LNCaP clone FGC (cell line): ENCODE measurements around the gene MC2R.

Experiments used
- DNase-seq: peaks from one replicate; pipeline ENCODE4 v3.0.0-alpha.2; 2011; ENCODE audit warnings: low read depth
- H3K4me3 ChIP-seq: 2 replicates; pipeline ENCODE4 v1.5.1; 2011; ENCODE audit warnings: mild to moderate bottlenecking, low read depth, low read length, control low read depth
- CTCF ChIP-seq: IDR thresholded peaks from 2 replicates; pipeline ENCODE4 v1.5.1; 2012; ENCODE audit warnings: mild to moderate bottlenecking; ENCODE audit not compliant: control insufficient read depth, insufficient read depth; ENCODE audit errors: extremely low read depth

MC2R gene

DNA sequence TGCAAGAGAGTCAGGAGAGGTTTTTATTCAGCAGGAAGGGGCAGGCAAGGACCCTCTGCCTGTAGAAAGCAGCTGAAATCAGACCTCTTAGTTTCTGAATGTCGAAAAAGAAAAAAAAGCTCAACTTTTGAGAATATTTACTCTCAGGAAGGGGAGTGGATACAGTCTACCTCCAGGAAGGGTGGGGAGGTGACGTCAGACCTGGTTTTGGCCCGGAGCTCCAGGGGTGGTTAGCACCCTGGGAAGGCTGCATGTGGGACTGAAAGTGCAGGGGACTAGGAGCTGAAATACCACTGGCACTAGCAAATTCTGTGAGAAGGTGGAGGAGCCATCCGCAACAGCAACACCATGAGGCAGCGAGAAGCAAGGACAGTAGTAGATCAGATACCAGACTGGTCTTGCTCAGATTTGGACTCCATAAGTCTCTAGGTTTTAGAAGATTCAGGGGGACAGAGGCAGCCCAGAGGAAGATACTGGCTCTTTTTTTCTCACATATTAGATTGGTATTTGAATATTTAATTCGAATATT is 19.8 kb downstream of the MC2R start:
- TF ChIP-seq CTCF = no peak
- DNase-seq = no peak
- H3K4me3 ChIP-seq = no peak overlapping the region

GRCh38 chr18:13894531-13894930 is 20.8 kb downstream of the MC2R start:
- no peak for DNase-seq
- H3K4me3 ChIP-seq = no peak overlapping the region
- no peak for TF ChIP-seq CTCF

DNA sequence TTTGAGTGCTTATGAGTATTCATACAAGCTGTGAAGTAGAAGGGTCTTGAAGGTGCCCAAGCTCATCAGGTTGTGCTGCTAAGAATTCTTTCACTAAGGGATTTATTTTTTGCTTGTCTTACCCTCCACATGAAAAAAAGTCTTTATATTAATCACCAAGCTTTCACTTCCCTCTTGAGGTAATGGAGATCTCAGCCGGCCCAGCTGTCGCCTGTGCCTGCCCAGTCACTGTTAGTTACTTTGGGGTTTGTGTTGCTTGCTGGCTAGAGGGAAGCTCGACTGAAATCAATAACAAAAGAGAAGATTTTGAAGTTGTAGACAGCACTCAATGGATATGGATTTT is 21.9 kb downstream of the MC2R start:
- no peak for TF ChIP-seq CTCF
- H3K4me3 ChIP-seq = no peak overlapping the region
- no peak for DNase-seq

DNA sequence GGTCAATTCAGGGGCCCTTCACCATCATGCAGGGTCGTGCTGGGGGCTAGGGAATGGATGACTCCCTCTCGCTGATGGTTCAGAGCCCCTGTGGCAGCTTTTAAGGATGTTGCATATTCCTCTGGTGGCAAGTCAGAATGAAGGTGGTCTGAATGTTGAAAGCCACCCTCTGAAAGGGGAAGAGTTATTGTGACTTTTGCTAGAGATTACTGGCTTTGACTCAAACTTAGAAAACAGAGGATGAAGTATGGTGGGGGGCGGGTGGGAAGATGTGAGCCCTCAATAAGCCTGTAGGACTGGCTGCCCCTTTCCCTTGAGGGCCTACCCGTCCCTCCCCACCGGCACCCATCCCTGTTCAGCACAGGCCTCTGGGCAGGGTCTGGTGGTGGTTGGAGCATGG is 23.2 kb downstream of the MC2R start:
- no peak overlapping the region for H3K4me3 ChIP-seq
- no peak for TF ChIP-seq CTCF
- DNase-seq = no peak

DNA sequence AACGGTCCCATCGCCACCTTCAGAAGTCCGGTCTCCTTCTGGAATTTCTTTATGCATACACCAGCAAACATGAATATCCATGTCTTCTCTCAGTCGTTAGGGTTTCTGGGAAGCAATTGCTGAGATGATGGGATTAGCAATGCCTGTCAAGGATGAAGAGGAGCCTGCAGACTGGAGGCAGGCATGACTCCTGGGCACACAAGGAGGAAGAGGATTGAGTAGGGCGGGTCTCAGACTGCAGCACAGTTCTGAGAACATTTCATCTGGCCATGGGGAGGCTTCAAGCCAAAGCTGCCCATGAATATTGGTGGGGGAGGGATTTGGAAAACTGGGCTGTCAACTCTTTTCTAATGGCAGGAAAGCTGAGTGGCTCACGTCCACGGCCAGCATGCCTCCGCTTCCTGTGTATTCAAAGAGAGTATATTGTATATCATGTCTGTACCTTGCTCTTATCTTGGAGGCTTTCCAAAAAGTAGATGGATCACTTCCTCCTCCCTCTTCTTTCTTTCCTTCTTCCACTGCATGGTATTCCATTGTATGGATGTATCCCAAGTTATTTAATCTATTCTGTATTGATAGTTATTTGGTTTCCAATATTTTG is 24.5 kb downstream of the MC2R start:
- DNase-seq = no peak

DNA sequence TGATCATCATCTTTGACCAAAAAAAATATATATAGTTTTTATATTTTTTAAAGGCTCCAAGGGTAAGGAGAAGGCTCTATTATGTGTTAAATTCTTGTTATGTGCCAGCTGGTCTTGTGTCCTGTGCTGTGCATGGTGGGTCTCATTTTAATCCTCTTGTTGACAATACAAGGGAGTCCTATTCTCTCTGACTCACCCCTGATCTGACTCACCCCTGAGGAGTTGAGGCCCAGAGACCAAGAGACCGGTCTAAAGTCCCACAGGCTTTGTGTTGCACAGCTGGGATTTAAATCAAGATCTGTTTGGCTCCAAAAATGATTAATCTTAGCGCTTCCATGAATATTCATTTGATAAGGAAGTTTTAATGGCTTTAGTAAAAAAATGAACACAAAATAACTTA is 25.7 kb downstream of the MC2R start:
- no peak overlapping the region for H3K4me3 ChIP-seq
- no peak for DNase-seq
- TF ChIP-seq CTCF = no peak

More for the DNA sequence above, 24.5 kb downstream of the MC2R start:
- no peak overlapping the region for H3K4me3 ChIP-seq
- TF ChIP-seq CTCF = no peak

DNA sequence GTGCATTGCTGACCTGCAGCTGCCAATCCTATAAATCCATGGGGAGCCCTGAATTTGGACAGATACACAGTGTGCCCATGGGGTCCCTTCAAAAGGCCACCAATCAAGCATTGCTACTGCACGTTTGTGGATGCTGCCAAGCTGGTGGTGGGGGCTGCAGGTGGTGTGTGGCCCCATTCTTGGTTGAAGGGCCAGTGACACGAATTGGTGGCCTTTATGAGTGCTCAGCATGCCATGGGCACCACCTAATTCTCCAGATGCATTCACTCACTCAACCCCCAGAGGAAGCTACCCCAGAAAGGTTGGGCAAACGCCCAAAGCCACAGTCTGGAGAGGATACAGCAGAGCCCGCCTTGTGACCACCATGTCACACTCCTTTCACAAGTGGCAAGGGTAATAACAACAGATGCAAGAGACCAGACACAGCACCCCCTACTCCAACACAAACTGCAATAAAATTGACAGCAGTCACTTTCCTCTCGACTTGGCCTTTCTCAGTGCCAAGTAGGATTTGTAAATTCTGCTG is 27.1 kb downstream of the MC2R start:
- no peak for TF ChIP-seq CTCF
- no peak for DNase-seq
- H3K4me3 ChIP-seq = no peak overlapping the region
